A549 (cell line): ENCODE data around the gene PNMA8B. TPM values are rescaled to one million over a fixed set of nuclear protein-coding genes. Genes with fewer than 3 reads are reported as not detected.

ENCODE experiments used
- ATAC-seq, 2 experiments: fragments of 200-7000 bp in 1 of 2; fragments of >200 bp in 1 of 2; cut with Nextera tagmentation in 1 of 2; cut with Tn5 transposase in 1 of 2; 3 replicates each; pipeline versions ENCODE4 v1.8.0 to v1.9.1; 2018 to 2020; ENCODE audit warnings: mild to moderate bottlenecking in 1 of 2, moderate library complexity in 1 of 2
- CTCF ChIA-PET: fragments of 300-600 bp; sonication (Branson Sonifier 250); formaldehyde crosslinking; extraction: SDS; loops from one replicate; lab custom pipeline; 2021; ENCODE audit warnings: antibody characterized with exemption, inconsistent platforms; lab: Yijun Ruan, JAX
- POLR2A ChIA-PET: fragments of 350-600 bp; formaldehyde crosslinking; extraction: SDS; loops from one replicate; lab custom pipeline; 2021; ENCODE audit warnings: antibody characterized with exemption, inconsistent platforms; lab: Yijun Ruan, JAX
- DNase-seq, 2 experiments: peaks; one replicate each; pipeline versions ENCODE4 v3.0.0 to v3.0.0-alpha.2; 2011 to 2016; ENCODE audit warnings: low read depth in 1 of 2, low spot score in 1 of 2
- FAIRE-seq: peaks from 2 replicates; lab custom pipeline; 2011; peaks lifted over from hg19 to GRCh38; lab: Jason Lieb, UNC
- H3K27ac ChIP-seq, 2 experiments: fragments of >200 bp; sonication (Bioruptor Twin); formaldehyde crosslinking; 3 replicates each; pipeline ENCODE4 v1.5.1; 2016 to 2017
- H3K4me1 ChIP-seq: fragments of >200 bp; sonication (Bioruptor Twin); formaldehyde crosslinking; 3 replicates; pipeline ENCODE4 v1.6.1; 2016
- H3K4me2 ChIP-seq: fragments of >200 bp; sonication (Bioruptor Twin); formaldehyde crosslinking; 3 replicates; pipeline ENCODE4 v1.6.1; 2016
- H3K4me3 ChIP-seq: fragments of >200 bp; sonication (Bioruptor Twin); formaldehyde crosslinking; 3 replicates; pipeline ENCODE4 v1.5.1; 2016
- H3K9me3 ChIP-seq: fragments of >200 bp; sonication (Bioruptor Twin); formaldehyde crosslinking; 3 replicates; pipeline ENCODE4 v1.6.1; 2016
- EHF ChIP-seq: fragments of 250-450 bp; sonication (Bioruptor Pico); IDR thresholded peaks from 2 replicates; pipeline ENCODE4 v1.5.0; 2020; ENCODE audit warnings: mild to moderate bottlenecking
- EHMT2 ChIP-seq: fragments of 200-600 bp; sonication (generic); IDR thresholded peaks from 2 replicates; pipeline ENCODE4 v1.6.1; 2016; ENCODE audit warnings: antibody characterized with exemption, low read depth, mild to moderate bottlenecking, moderate library complexity
- EP300 ChIP-seq, 2 experiments: fragments of >200 bp; sonication (Bioruptor Twin); formaldehyde crosslinking; IDR thresholded peaks; 2 replicates in 1 of 2; 3 replicates in 1 of 2; pipeline ENCODE4 v1.6.1; 2016 to 2017
- FOSB ChIP-seq: fragments of 250-450 bp; sonication (Bioruptor Pico); IDR thresholded peaks from 2 replicates; pipeline ENCODE4 v1.5.0; 2020; ENCODE audit warnings: mild to moderate bottlenecking, moderate library complexity
- FOSL2 ChIP-seq, 2 experiments: fragments of 450-650 bp in 1 of 2; fragments of >200 bp in 1 of 2; sonication (Bioruptor Twin) in 1 of 2; formaldehyde crosslinking; IDR thresholded peaks; 2 replicates each; pipeline versions ENCODE4 v1.5.0 to v1.6.1; 2016 to 2020; ENCODE audit warnings: mild to moderate bottlenecking in 1 of 2, moderate library complexity in 1 of 2
- GATA3 ChIP-seq: IDR thresholded peaks from 2 replicates; pipeline ENCODE4 v1.6.1; 2012; ENCODE audit warnings: borderline replicate concordance
- POLR2AphosphoS2 ChIP-seq: conservative IDR thresholded peaks from 2 replicates; pipeline ENCODE4 v1.6.1; 2012; ENCODE audit warnings: low read length, improper control_type of control experiment, inconsistent platforms
- REST ChIP-seq: fragments of 200-600 bp; sonication (generic); IDR thresholded peaks from 2 replicates; pipeline ENCODE4 v1.6.1; 2016; ENCODE audit warnings: antibody characterized with exemption, mild to moderate bottlenecking, moderate library complexity
- WGBS: methylation state at CpG from one replicate; pipeline ENCODE4 v1.1.6; 2017; ENCODE audit errors: missing lambda C conversion rate; 5-methylcytosine and 5-hydroxymethylcytosine counted together
- polyA plus RNA-seq, 4 experiments: library from polyadenylated mRNA; depleted of rRNA in 3 of 4; stranded (reverse); fragments of >200 nt; fragmentation: RNase III in 1 of 4; extraction: RNeasy Plus Mini Kit Qiagen cat#74134 plus additional on column Dnase treatment in 1 of 4; gene quantifications; 2 replicates in 3 of 4; 3 replicates in 1 of 4; pipeline ENCODE4 v1.2.3, GENCODE V29; 2011 to 2017

PNMA8B gene
- polyA plus RNA-seq, 2 of the 4 experiments (the other 2 are of a cell fraction), result not detected

DNA sequence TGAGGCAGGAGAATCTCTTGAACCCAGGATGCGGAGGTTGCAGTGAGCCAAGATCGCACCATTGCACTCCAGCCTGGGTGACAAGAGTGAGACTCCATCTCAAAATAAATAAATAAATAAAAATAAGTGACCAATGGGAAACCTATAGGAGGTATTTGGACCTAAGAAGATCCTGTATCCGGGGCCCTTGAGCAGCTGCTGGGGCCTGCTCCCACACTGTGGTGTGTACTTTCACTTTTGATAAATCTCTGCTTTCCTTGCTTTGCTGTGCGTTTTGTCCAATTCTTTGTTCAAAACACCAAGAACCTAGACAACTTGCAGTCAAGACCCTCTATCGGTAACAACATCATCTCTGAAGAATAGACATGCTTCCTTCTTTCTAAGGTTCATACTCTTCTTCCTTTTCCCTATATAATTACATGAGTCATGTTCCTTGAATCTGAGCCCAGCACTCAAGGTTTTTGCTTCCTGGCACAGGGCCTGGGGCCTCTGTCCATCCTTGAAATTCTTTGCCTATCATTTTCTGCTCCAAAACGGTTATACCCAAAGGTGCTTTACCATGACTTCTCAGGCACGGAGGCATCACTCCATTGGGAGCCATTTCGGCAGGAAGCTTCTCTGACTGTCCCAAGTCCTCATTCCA lies 52.7 kb downstream of the PNMA8B start:
- 47% methylated on average over 8 of the region's 8 CpGs for WGBS
- ChIA-PET CTCF (interaction anchor here (0.7 to 4.9 kb wide), 7 partner anchors 9 to 47 kb away, joined by 3 to 22 read pairs (median 4); no protein-coding TSS in a partner anchor), POLR2A (no interaction called here)
- FAIRE-seq, result peak; percentile 87
- peaks cover 13% of the 10 kb centered on the region for H3K4me1 ChIP-seq
- TF ChIP-seq FOSL2 (IDR thresholded peaks at IDR 0.05) (no peak), FOSL2 (CRISPR knock-in tag; IDR thresholded peaks at IDR 0.05) (peak; percentile 72), EHMT2 (no peak)
- TF ChIP-seq, all 56 proteins: peak for 1
- peak overlapping the region; percentile 53 for H3K4me2 ChIP-seq
- H3K9me3 ChIP-seq, result no peaks in the 10 kb centered on the region
- H3K27ac ChIP-seq, result peak overlapping the region; percentile 64 to 65
- H3K4me3 ChIP-seq, result no peak overlapping the region
- peak; percentile 83 to 90 for ATAC-seq
- DNase-seq, result peak; percentile 60 to 61

DNA sequence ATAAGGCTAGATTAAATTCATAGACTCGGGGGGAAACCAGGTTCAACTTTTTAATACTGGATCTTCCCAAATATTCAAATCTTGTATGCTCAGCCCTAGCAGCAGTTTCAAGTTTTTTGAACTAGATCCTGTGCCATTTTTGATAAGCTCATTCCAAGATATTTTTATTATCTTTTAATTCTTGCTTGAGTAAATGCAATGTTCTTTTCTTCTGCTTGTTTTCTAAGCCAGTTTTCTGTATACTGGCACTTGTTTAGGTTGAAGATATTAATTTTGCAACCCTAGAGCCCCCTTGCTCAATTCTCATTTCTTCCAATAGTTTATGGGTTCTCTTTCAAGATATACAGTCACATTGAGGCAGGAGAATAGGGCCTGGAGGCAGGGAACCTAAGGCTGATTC lies 53.8 kb downstream of the PNMA8B start:
- H3K4me2 ChIP-seq, result no peak overlapping the region
- no peak for ATAC-seq
- no peaks in the 10 kb centered on the region for H3K9me3 ChIP-seq
- CTCF ChIA-PET, result interaction anchor here (2.7 to 4.9 kb wide), 2 partner anchors 10 to 40 kb away, joined by 7 to 22 read pairs; no protein-coding TSS in a partner anchor
- DNase-seq, result no peak
- FAIRE-seq, result peak; percentile 81
- no peak for TF ChIP-seq EP300 (IDR thresholded peaks at IDR 0.05)
- no peak for TF ChIP-seq EHF (CRISPR knock-in tag)
- TF ChIP-seq EHMT2, result no peak
- TF ChIP-seq POLR2AphosphoS2, result no peak
- TF ChIP-seq REST, result no peak
- TF ChIP-seq GATA3, result no peak
- TF ChIP-seq FOSB (CRISPR knock-in tag), result no peak
- WGBS, result 60% methylated on average over 1 of the region's 1 CpG
- H3K27ac ChIP-seq, result peak overlapping the region; percentile 64 to 65; a peak in 4 of 6 replicates
- H3K4me1 ChIP-seq, result peaks cover 13% of the 10 kb centered on the region
- POLR2A ChIA-PET, result no interaction called here
- H3K4me3 ChIP-seq, result no peak overlapping the region

Other genes with a start within 250 kb of the PNMA8B start
- not detected in 2 replicates for gene HIF3A, start 198.8 kb downstream of the PNMA8B start, polyA plus RNA-seq (2011; rRNA removed)
- not detected in 3 replicates for gene HIF3A, start 198.8 kb downstream of the PNMA8B start, polyA plus RNA-seq (2017; fragmentation: RNase III; extraction: RNeasy Plus Mini Kit Qiagen cat#74134 plus additional on column Dnase treatment)
- gene PPP5C, start 148.8 kb downstream of the PNMA8B start, polyA plus RNA-seq (2011; rRNA removed), result 107 and 126 TPM in 2 replicates
- gene PPP5C, start 148.8 kb downstream of the PNMA8B start, polyA plus RNA-seq (2017; fragmentation: RNase III; extraction: RNeasy Plus Mini Kit Qiagen cat#74134 plus additional on column Dnase treatment), result 93.5 to 99.8 TPM (median 94.2 TPM) in 3 replicates
- gene CCDC8, start 82.3 kb downstream of the PNMA8B start, polyA plus RNA-seq (2011; rRNA removed), result 0.04 TPM in 1 of 2 replicates, not detected in the other
- gene CCDC8, start 82.3 kb downstream of the PNMA8B start, polyA plus RNA-seq (2017; fragmentation: RNase III; extraction: RNeasy Plus Mini Kit Qiagen cat#74134 plus additional on column Dnase treatment), result 0.03 to 0.08 TPM in 2 of 3 replicates, not detected in the other
- gene PNMA8C, start 66.9 kb downstream of the PNMA8B start, polyA plus RNA-seq (2011; rRNA removed), result 0.01 TPM in 1 of 2 replicates, not detected in the other
- gene PNMA8C, start 66.9 kb downstream of the PNMA8B start, polyA plus RNA-seq (2017; fragmentation: RNase III; extraction: RNeasy Plus Mini Kit Qiagen cat#74134 plus additional on column Dnase treatment), result not detected in 3 replicates
- 11.2 and 14.1 TPM in 2 replicates for gene PNMA8A, start 24.3 kb downstream of the PNMA8B start, polyA plus RNA-seq (2011; rRNA removed)
- 14.9 to 17.2 TPM (median 15.4 TPM) in 3 replicates for gene PNMA8A, start 24.3 kb downstream of the PNMA8B start, polyA plus RNA-seq (2017; fragmentation: RNase III; extraction: RNeasy Plus Mini Kit Qiagen cat#74134 plus additional on column Dnase treatment)
- gene CALM3, start 105.5 kb upstream of the PNMA8B start, polyA plus RNA-seq (2011; rRNA removed), result 321 and 548 TPM in 2 replicates
- gene CALM3, start 105.5 kb upstream of the PNMA8B start, polyA plus RNA-seq (2017; fragmentation: RNase III; extraction: RNeasy Plus Mini Kit Qiagen cat#74134 plus additional on column Dnase treatment), result 303 to 327 TPM (median 313 TPM) in 3 replicates
- gene PTGIR, start 129.2 kb upstream of the PNMA8B start, polyA plus RNA-seq (2011; rRNA removed), result 0.06 TPM in 1 of 2 replicates, not detected in the other
- gene PTGIR, start 129.2 kb upstream of the PNMA8B start, polyA plus RNA-seq (2017; fragmentation: RNase III; extraction: RNeasy Plus Mini Kit Qiagen cat#74134 plus additional on column Dnase treatment), result 0.07 TPM in 1 of 3 replicates, not detected in the others
- gene GNG8, start 140.3 kb upstream of the PNMA8B start, polyA plus RNA-seq (2011; rRNA removed), result not detected in 2 replicates
- not detected in 3 replicates for gene GNG8, start 140.3 kb upstream of the PNMA8B start, polyA plus RNA-seq (2017; fragmentation: RNase III; extraction: RNeasy Plus Mini Kit Qiagen cat#74134 plus additional on column Dnase treatment)
- gene DACT3, start 165.3 kb upstream of the PNMA8B start, polyA plus RNA-seq (2011; rRNA removed), result 0.13 and 0.36 TPM in 2 replicates
- 0.14 to 0.33 TPM (median 0.32 TPM) in 3 replicates for gene DACT3, start 165.3 kb upstream of the PNMA8B start, polyA plus RNA-seq (2017; fragmentation: RNase III; extraction: RNeasy Plus Mini Kit Qiagen cat#74134 plus additional on column Dnase treatment)
- 8.3 and 10.4 TPM in 2 replicates for gene PRKD2, start 221.2 kb upstream of the PNMA8B start, polyA plus RNA-seq (2011; rRNA removed)
- gene PRKD2, start 221.2 kb upstream of the PNMA8B start, polyA plus RNA-seq (2017; fragmentation: RNase III; extraction: RNeasy Plus Mini Kit Qiagen cat#74134 plus additional on column Dnase treatment), result 21.7 to 25.8 TPM (median 24.6 TPM) in 3 replicates